Mesothelial cell of epicardium (in vitro differentiated cells): ENCODE measurements around the gene KMO. TPM values are rescaled to one million over a fixed set of nuclear protein-coding genes. Genes with fewer than 3 reads are reported as not detected.

Source experiments
- DNase-seq, 2 experiments: peaks; one replicate each; pipeline ENCODE4 v3.0.0; 2021; ENCODE audit warnings: low spot score in 2 of 2; ENCODE audit not compliant: unreplicated experiment in 2 of 2
- H3K27ac Mint-ChIP-seq: 2 replicates; pipeline ENCODE4 v1.8.0; 2021; ENCODE audit warnings: mixed read lengths
- H3K27me3 Mint-ChIP-seq: 2 replicates; pipeline ENCODE4 v1.8.0; 2021; ENCODE audit warnings: low read depth, mixed read lengths
- H3K36me3 Mint-ChIP-seq: 2 replicates; pipeline ENCODE4 v1.8.0; 2021; ENCODE audit warnings: mixed read lengths
- H3K4me1 Mint-ChIP-seq: 2 replicates; pipeline ENCODE4 v1.8.0; 2021; ENCODE audit warnings: mixed read lengths
- H3K4me3 Mint-ChIP-seq: 2 replicates; pipeline ENCODE4 v1.8.0; 2021; ENCODE audit warnings: mild to moderate bottlenecking, moderate library complexity, mixed read lengths
- H3K9me3 Mint-ChIP-seq: 2 replicates; pipeline ENCODE4 v1.8.0; 2021; ENCODE audit warnings: mixed read lengths
- total RNA-seq: library from RNA; stranded (reverse); gene quantifications from 3 replicates; pipeline ENCODE4 v1.2.1, GENCODE V29; 2021
- TF ChIP-seq, protein P1 (sequence below): fragments of 200-600 bp; sonication (generic); IDR thresholded peaks from one replicate; pipeline ENCODE4 v1.5.0; 2021; ENCODE audit warnings: antibody characterized with exemption; ENCODE audit not compliant: unreplicated experiment

Gene KMO
- total RNA-seq, 1 donor from 2014 or later: not detected

DNA sequence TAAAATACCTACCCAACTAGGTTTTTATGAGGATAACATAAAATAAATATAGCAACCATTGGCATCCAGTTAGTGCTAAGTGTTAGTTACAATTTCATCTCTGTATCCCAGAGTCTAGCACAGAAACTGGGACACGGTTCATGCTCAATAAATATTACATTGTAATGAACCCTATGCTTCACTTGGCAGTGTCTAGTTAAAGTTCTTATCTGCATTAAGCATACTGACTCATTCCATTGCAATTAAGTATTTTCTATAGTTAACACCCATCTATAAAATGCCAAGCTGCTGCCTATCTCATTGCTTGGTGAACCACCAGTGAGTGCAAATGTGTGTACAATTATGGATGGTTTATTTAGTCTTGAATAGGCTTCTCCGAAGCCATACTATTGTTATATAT lies 92.8 kb downstream of the KMO start:
- Mint-ChIP-seq H3K36me3 (peaks cover 6% of the 10 kb centered on the region), H3K27me3 (no peaks in the 10 kb centered on the region), H3K27ac (no peak overlapping the region), H3K4me3 (no peak overlapping the region), H3K4me1 (peaks cover 2% of the 10 kb centered on the region), H3K9me3 (no peaks in the 10 kb centered on the region)
- no peak for DNase-seq
- TF ChIP-seq, protein P1, sequence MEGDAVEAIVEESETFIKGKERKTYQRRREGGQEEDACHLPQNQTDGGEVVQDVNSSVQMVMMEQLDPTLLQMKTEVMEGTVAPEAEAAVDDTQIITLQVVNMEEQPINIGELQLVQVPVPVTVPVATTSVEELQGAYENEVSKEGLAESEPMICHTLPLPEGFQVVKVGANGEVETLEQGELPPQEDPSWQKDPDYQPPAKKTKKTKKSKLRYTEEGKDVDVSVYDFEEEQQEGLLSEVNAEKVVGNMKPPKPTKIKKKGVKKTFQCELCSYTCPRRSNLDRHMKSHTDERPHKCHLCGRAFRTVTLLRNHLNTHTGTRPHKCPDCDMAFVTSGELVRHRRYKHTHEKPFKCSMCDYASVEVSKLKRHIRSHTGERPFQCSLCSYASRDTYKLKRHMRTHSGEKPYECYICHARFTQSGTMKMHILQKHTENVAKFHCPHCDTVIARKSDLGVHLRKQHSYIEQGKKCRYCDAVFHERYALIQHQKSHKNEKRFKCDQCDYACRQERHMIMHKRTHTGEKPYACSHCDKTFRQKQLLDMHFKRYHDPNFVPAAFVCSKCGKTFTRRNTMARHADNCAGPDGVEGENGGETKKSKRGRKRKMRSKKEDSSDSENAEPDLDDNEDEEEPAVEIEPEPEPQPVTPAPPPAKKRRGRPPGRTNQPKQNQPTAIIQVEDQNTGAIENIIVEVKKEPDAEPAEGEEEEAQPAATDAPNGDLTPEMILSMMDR: no peak

DNA sequence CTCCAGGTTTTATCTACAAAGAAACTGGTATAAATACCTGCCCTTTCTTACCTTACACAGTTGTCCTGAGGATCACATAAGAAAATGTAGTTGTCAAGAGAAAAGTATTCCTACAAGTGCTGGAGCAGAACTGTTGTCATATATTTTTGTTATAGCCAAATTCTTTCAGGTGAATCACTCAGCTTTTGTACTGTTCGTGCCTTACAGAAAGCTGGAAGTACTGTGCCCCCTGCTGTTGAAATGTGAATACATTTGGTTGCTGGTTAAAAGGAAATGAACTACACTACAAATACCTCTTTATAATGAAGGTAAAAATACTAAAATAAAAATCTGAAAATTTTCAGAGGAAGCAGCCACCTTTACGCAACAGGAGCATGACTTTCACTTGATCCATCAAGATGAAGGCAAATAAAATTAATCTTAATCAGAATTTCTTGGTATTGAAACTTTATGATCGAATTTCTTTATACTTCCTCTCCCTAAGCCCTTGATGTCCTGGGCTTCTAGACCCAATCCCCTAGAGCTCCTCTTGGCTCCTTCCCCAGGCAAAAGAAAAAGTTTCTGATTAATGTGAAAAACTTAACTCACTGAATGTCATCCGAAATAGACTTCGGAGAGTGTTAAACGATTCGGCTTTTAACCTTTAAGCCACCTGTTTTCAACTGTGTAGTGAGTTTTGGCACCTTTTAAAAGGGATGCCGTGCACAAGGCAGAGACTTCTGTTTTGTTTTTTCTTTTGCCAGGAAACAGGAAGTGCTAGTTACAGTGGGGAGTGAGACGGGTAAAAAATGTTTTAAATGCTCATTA lies 95.5 kb downstream of the KMO start:
- no peaks in the 10 kb centered on the region for H3K27me3 Mint-ChIP-seq
- TF ChIP-seq, protein P1: peak; percentile 15
- no peak overlapping the region for H3K4me3 Mint-ChIP-seq
- peaks cover 5% of the 10 kb centered on the region for H3K36me3 Mint-ChIP-seq
- H3K4me1 Mint-ChIP-seq: peaks cover 13% of the 10 kb centered on the region
- H3K27ac Mint-ChIP-seq: no peak overlapping the region
- no peaks in the 10 kb centered on the region for H3K9me3 Mint-ChIP-seq
- DNase-seq: no peak

DNA sequence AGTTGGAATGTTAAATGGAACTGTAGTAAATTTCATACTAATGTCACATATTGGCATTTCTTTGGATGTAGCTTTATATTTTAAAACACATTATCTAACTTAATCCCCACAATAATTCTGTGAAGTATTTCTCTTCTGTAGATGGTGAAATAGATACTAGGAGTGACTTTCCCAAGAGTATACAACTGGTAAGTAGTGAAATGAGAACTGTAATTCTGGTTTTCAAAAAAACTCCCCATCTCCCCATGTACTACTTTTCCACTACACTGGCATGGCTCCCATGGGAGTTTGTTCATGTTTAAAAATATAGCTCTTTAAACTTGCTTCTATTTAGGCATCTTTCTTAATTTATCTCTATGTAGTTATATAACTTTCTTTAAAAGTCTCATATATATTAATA lies 97.8 kb downstream of the KMO start:
- Mint-ChIP-seq H3K27me3 (no peaks in the 10 kb centered on the region), H3K9me3 (peaks cover 2% of the 10 kb centered on the region), H3K4me3 (no peak overlapping the region), H3K27ac (no peak overlapping the region), H3K4me1 (peaks cover 13% of the 10 kb centered on the region), H3K36me3 (peaks cover 16% of the 10 kb centered on the region)
- TF ChIP-seq, protein P1: no peak
- no peak for DNase-seq

GRCh38 chr1:241630476-241630875 lies 98.3 kb downstream of the KMO start:
- H3K36me3 Mint-ChIP-seq: peaks cover 21% of the 10 kb centered on the region
- no peaks in the 10 kb centered on the region for H3K27me3 Mint-ChIP-seq
- TF ChIP-seq, protein P1: no peak
- H3K27ac Mint-ChIP-seq: no peak overlapping the region
- peaks cover 13% of the 10 kb centered on the region for H3K4me1 Mint-ChIP-seq
- H3K9me3 Mint-ChIP-seq: peaks cover 7% of the 10 kb centered on the region
- DNase-seq: no peak
- no peak overlapping the region for H3K4me3 Mint-ChIP-seq

- Mint-ChIP-seq H3K9me3 (peaks cover 8% of the 10 kb centered on the region), H3K4me3 (no peak overlapping the region), H3K27me3 (no peaks in the 10 kb centered on the region), H3K27ac (no peak overlapping the region), H3K4me1 (peaks cover 13% of the 10 kb centered on the region), H3K36me3 (peaks cover 23% of the 10 kb centered on the region)
- TF ChIP-seq, protein P1: no peak
- no peak for DNase-seq
Observed at GRCh38 chr1:241630899-241631298, 98.7 kb downstream of the KMO start.
